ENCODE data around the gene BRD8. TPM values are rescaled to one million over a fixed set of nuclear protein-coding genes. Genes with fewer than 3 reads are reported as not detected.

The BRD8 gene
- total RNA-seq, 1 donor, result 51.0 TPM

- no peaks in the 10 kb centered on the region for H3K4me1 ChIP-seq (ENCODE audit: insufficient read depth, low read length)
These were observed 72.7 kb downstream of the BRD8 start for GRCh38 chr5:138105709-138106108.

GRCh38 chr5:138103319-138103637, 75.2 kb downstream of the BRD8 start:
- H3K79me2 ChIP-seq (ENCODE audit: insufficient read depth, low read length), result no peaks in the 10 kb centered on the region

More at GRCh38 chr5:138105709-138106108, 72.7 kb downstream of the BRD8 start:
- Histone ChIP-seq H3K9me3 (ENCODE audit: low read depth, low read length) (no peaks in the 10 kb centered on the region), H3K4me3 (ENCODE audit: insufficient read depth, low read length) (no peak overlapping the region), H4K20me1 (ENCODE audit: insufficient read depth, low read length) (no peaks in the 10 kb centered on the region), H3K36me3 (ENCODE audit: insufficient read depth, low read length) (no peaks in the 10 kb centered on the region), H3K27me3 (ENCODE audit: insufficient read depth, low read length) (peaks cover 19% of the 10 kb centered on the region), H2AFZ (ENCODE audit: low read length) (no peak overlapping the region), H3K27ac (ENCODE audit: low read depth, low read length) (no peak overlapping the region), H3K79me2 (ENCODE audit: insufficient read depth, low read length) (no peaks in the 10 kb centered on the region), H3K4me2 (ENCODE audit: insufficient read depth, low read length) (no peak overlapping the region)
- no peak for DNase-seq (ENCODE audit: insufficient read length, low spot score, missing footprints)
- TF ChIP-seq CTCF (IDR thresholded peaks at IDR 0.05; ENCODE audit: extremely low read depth, low read depth, low read length), result no peak

GRCh38 chr5:138102454-138103318, 75.7 kb downstream of the BRD8 start:
- H3K79me2 ChIP-seq (ENCODE audit: insufficient read depth, low read length), result no peaks in the 10 kb centered on the region
- H3K27ac ChIP-seq (ENCODE audit: low read depth, low read length), result no peak overlapping the region
- no peak overlapping the region for H2AFZ ChIP-seq (ENCODE audit: low read length)
- no peak overlapping the region for H3K4me2 ChIP-seq (ENCODE audit: insufficient read depth, low read length)
- H3K36me3 ChIP-seq (ENCODE audit: insufficient read depth, low read length), result no peaks in the 10 kb centered on the region
- H3K4me1 ChIP-seq (ENCODE audit: insufficient read depth, low read length), result no peaks in the 10 kb centered on the region
- no peak for DNase-seq (ENCODE audit: insufficient read length, low spot score, missing footprints)
- no peak overlapping the region for H3K4me3 ChIP-seq (ENCODE audit: insufficient read depth, low read length)
- H3K9me3 ChIP-seq (ENCODE audit: low read depth, low read length), result no peaks in the 10 kb centered on the region
- H3K27me3 ChIP-seq (ENCODE audit: insufficient read depth, low read length), result peaks cover 13% of the 10 kb centered on the region
- TF ChIP-seq CTCF (IDR thresholded peaks at IDR 0.05; ENCODE audit: extremely low read depth, low read depth, low read length), result no peak
- H4K20me1 ChIP-seq (ENCODE audit: insufficient read depth, low read length), result no peaks in the 10 kb centered on the region

More at GRCh38 chr5:138103319-138103637, 75.2 kb downstream of the BRD8 start:
- no peak for TF ChIP-seq CTCF (IDR thresholded peaks at IDR 0.05; ENCODE audit: extremely low read depth, low read depth, low read length)
- H3K27ac ChIP-seq (ENCODE audit: low read depth, low read length), result no peak overlapping the region
- H3K4me2 ChIP-seq (ENCODE audit: insufficient read depth, low read length), result no peak overlapping the region
- no peaks in the 10 kb centered on the region for H3K4me1 ChIP-seq (ENCODE audit: insufficient read depth, low read length)
- no peak overlapping the region for H3K4me3 ChIP-seq (ENCODE audit: insufficient read depth, low read length)
- no peak for DNase-seq (ENCODE audit: insufficient read length, low spot score, missing footprints)
- H3K36me3 ChIP-seq (ENCODE audit: insufficient read depth, low read length), result no peaks in the 10 kb centered on the region
- no peaks in the 10 kb centered on the region for H3K9me3 ChIP-seq (ENCODE audit: low read depth, low read length)
- H3K27me3 ChIP-seq (ENCODE audit: insufficient read depth, low read length), result peaks cover 13% of the 10 kb centered on the region
- no peak overlapping the region for H2AFZ ChIP-seq (ENCODE audit: low read length)
- no peaks in the 10 kb centered on the region for H4K20me1 ChIP-seq (ENCODE audit: insufficient read depth, low read length)

- no peaks in the 10 kb centered on the region for H3K36me3 ChIP-seq (ENCODE audit: insufficient read depth, low read length)
- no peak overlapping the region for H2AFZ ChIP-seq (ENCODE audit: low read length)
- H3K4me2 ChIP-seq (ENCODE audit: insufficient read depth, low read length), result no peak overlapping the region
- no peaks in the 10 kb centered on the region for H3K79me2 ChIP-seq (ENCODE audit: insufficient read depth, low read length)
- no peak overlapping the region for H3K4me3 ChIP-seq (ENCODE audit: insufficient read depth, low read length)
- H3K27ac ChIP-seq (ENCODE audit: low read depth, low read length), result no peak overlapping the region
- H3K4me1 ChIP-seq (ENCODE audit: insufficient read depth, low read length), result no peaks in the 10 kb centered on the region
- H3K27me3 ChIP-seq (ENCODE audit: insufficient read depth, low read length), result peaks cover 38% of the 10 kb centered on the region
- H4K20me1 ChIP-seq (ENCODE audit: insufficient read depth, low read length), result no peaks in the 10 kb centered on the region
- no peak for TF ChIP-seq CTCF (IDR thresholded peaks at IDR 0.05; ENCODE audit: extremely low read depth, low read depth, low read length)
- no peak for DNase-seq (ENCODE audit: insufficient read length, low spot score, missing footprints)
- H3K9me3 ChIP-seq (ENCODE audit: low read depth, low read length), result no peaks in the 10 kb centered on the region
These were observed 81.2 kb downstream of the BRD8 start for GRCh38 chr5:138096997-138097828.
